GM21360 (cell line): ENCODE measurements around the gene YLPM1.
"Not testable (repeated sequence)": the region's sequence is repeated elsewhere in the genome, so short reads cannot be mapped to it uniquely, and the experiment has no call there.

ENCODE experiments used
- ATAC-seq: cut with Tn5 transposase; IDR thresholded peaks from one replicate; pipeline ENCODE4 v1.9.1; 2021; ENCODE audit warnings: mild to moderate bottlenecking, moderate library complexity; ENCODE audit not compliant: unreplicated experiment

Gene YLPM1, protein sequence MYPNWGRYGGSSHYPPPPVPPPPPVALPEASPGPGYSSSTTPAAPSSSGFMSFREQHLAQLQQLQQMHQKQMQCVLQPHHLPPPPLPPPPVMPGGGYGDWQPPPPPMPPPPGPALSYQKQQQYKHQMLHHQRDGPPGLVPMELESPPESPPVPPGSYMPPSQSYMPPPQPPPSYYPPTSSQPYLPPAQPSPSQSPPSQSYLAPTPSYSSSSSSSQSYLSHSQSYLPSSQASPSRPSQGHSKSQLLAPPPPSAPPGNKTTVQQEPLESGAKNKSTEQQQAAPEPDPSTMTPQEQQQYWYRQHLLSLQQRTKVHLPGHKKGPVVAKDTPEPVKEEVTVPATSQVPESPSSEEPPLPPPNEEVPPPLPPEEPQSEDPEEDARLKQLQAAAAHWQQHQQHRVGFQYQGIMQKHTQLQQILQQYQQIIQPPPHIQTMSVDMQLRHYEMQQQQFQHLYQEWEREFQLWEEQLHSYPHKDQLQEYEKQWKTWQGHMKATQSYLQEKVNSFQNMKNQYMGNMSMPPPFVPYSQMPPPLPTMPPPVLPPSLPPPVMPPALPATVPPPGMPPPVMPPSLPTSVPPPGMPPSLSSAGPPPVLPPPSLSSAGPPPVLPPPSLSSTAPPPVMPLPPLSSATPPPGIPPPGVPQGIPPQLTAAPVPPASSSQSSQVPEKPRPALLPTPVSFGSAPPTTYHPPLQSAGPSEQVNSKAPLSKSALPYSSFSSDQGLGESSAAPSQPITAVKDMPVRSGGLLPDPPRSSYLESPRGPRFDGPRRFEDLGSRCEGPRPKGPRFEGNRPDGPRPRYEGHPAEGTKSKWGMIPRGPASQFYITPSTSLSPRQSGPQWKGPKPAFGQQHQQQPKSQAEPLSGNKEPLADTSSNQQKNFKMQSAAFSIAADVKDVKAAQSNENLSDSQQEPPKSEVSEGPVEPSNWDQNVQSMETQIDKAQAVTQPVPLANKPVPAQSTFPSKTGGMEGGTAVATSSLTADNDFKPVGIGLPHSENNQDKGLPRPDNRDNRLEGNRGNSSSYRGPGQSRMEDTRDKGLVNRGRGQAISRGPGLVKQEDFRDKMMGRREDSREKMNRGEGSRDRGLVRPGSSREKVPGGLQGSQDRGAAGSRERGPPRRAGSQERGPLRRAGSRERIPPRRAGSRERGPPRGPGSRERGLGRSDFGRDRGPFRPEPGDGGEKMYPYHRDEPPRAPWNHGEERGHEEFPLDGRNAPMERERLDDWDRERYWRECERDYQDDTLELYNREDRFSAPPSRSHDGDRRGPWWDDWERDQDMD (N-terminal part only)

DNA sequence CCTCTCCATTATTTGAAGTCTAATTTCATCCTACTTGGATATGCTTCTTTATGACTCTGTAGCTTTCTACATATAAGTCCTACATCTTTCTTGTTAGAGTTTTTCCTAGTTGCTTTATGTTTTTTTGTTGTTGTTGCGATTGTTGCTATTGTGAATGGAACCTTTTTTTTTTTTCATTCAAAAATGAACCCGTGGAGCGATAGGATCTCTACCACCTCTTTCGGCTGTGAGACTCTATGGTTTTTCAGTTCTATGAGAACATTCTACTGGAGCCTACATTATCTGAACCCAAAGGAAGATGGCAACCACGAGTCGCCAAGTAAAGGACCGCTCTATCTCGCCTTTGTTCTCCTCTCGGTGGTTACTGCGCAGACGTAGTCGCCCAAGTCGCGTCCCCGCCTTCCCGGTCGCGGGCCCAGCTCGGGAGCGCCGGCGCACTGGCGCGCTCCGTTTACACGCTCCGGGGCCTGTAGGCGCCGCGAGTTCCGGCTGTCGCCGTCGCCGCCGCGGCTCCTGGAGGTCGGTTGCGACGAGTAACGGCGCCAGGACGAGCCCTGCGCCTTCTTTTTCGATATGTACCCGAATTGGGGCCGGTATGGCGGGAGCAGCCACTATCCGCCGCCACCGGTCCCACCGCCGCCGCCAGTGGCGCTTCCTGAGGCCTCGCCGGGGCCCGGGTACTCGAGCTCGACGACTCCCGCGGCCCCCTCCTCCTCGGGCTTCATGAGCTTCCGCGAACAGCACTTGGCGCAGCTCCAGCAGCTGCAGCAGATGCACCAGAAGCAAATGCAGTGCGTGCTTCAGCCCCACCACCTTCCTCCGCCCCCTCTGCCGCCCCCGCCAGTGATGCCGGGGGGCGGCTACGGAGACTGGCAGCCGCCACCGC, at the start of gene YLPM1:
YLPM1 (plus strand) TSS at position 400 of the 886 bp plus-strand sequence; CDS start at position 574, 174 bp downstream.
- ATAC-seq: peak; percentile 87

DNA sequence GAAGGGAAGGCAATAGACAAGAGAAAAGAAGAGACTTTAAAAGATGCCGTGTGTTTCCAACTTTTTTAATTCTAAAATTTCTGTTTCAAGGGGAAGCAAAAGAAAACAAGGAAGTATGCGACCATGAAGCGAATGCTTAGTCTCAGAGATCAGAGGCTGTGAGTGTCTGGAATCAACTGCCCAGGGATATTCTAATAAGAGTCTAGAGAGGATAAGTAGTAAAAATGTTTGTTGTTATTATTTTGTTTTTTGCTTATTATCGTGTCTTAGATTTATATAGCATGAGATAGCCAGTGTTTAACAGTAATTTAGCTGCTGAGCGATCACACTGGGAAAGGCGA, 49.8 kb upstream of the YLPM1 start:
- no peak for ATAC-seq

DNA sequence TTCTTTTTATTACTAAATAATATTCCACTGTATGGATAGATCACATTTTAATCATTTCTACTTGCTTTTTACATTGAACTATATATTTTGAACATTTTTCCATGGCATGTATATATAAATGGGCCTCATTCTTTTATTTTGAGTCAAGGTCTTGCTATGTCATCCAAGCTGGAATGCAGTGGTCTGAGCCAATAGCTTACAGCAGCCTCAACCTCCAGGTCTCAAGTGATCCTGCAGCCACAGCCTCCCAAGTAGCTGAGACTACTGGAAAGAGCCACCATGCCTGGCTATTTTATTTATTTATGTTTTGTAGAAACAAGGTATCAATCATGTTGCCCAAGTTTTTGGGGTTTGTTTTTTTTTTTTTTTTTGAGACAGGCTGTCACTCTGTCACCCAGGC, 42.6 kb upstream of the YLPM1 start:
- ATAC-seq: no peak

DNA sequence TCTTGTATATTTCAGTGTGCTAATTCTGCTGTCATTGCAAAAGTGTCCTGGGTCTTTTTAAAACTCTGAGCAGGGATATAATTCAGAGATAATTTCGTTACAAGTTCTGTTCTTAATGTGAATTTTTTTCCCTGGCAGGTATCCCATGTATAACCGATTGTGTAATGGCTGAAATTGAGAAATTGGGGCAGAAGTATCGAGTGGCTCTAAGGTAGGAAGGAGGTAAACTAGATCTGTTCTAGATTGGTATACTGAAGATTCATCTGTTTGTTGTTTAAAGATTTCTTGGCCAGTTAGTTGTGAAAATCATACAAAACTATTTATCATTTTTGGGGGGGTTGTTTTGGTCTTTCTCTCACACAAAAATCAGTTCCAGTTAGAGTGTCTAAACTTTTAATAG, 40.0 kb upstream of the YLPM1 start:
- no peak for ATAC-seq

DNA sequence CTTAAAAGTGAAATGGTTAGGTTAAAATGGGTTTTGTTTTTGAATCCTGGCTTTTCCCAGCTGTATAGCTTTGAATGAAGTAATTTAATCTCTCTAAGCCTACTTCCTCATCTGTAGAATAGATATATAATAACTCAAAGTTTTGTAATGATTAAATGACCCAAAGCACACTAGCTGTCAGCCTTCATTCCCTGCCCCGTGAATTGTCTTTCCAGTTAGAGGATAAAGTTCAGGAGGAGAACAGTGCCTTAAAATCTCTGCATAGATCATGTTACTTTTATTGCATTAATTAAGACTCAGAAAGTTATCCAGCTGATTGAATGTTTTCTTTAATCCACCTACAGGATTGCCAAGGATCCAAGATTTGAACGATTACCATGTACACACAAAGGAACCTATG, 30.7 kb upstream of the YLPM1 start:
- no peak for ATAC-seq

DNA sequence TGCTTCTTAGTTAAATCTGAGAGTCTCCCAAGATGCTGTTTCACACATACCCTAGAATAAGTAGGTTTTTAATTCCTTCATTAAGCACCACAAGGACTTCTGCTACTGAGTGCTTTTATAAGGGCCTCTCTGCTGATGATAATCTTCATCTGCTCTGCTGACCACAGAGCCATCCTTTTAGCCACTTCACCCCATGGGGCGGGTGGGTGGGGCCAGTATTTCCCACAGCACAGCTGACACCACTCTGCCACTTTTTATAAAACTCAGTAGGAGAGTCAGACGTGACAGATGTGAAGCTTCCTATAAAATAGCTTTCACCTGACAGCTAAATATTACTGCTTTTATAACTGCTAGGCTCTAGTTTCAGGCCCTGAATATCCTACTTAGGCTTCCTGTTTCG, 29.9 kb upstream of the YLPM1 start:
- no peak for ATAC-seq

DNA sequence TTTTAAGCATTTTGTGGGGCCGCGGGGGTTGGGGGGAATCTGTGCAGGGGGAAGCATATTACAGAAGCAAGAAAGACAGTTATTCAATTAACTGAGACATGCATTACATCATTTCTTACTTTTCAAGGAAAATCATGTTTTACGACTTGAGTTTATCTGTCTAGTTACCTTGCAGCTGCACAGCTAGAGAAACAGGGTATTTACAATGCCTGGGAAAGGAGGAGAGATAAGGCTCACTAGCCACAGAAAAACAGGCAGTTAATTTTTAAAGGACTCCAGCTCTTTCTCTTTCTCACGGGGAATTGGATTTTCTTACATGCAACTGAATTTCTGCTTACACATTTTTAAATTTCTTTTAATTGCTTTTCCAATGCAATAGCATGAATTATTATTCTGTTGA, 28.0 kb upstream of the YLPM1 start:
- no peak for ATAC-seq

DNA sequence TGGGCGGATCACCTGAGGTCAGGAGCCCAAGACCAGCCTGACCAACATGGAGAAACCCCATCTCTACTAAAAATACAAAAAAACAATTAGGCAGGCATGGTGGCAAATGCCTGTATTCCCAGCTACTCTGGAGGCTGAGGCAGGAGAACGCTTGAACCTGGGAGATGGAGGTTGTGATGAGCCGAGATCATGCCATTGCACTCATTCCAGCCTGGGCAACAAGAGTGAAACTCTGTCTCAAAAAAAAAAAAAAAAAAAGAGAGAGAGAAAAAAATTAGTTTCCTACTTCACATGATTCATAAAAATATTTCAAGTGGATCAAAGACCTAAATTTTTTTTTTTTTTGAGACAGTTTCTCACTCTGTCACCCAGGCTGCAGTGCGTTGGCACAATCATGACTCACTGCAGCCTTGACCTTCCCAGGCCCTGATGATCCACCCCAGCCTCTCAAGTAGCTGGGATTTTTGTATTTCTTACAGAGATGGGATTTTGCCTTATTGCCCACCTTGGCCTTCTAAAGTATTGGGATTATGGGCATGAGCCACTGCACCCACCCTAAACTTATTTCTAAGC, 25.3 kb upstream of the YLPM1 start:
- no peak for ATAC-seq

DNA sequence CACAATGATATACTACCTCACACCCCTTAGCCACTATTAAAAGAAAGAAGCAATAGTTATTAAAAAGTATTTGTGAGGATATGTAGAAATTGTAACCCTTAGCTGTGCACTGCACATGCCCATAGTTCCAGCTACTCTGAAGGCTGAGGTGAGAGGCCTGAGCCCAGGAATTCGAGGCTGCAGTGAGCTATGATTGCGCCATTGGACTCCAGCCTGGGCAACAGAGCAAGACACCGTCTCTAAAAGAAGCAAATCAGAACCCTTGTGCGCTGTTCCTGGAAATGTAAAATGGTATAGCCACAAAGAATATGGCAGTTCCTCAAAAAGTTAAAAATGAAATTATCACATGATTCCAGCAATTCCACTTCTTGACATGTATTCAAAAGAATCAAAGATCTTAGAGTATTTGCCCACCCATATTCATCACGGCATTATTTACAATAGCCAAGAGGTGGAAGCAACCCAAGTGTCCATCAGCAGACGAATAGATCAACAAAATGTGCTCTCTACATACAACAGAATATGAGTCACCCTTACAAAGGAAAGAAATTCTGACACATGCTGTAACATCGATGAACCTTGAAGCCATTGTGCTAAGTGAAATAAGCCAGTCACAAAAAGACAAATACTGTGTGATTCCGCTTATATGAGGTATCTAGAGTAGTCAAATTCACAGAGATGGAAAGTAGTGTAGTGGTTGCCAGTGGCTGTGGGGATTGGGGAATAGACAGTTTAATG, 23.7 kb upstream of the YLPM1 start:
- ATAC-seq: no peak

DNA sequence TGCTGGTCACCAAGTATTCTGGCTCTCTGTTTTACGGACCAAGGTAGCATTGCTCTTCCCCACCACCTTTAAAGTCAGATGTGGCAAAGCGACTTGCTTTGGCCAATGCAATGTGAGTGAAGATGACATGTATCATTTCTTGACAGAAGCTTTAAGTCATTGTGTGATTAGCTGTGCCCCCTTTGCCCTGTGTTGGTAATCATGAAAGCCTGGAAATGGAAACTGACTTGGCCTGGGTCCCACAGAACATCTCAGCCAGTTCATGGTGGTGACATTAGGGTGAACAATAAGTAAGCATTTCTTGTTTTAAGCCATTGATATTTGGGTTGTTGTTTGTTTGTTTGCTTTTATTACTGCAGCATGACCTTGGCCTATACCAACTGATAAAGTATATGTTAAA, 15.9 kb upstream of the YLPM1 start:
- ATAC-seq: no peak

DNA sequence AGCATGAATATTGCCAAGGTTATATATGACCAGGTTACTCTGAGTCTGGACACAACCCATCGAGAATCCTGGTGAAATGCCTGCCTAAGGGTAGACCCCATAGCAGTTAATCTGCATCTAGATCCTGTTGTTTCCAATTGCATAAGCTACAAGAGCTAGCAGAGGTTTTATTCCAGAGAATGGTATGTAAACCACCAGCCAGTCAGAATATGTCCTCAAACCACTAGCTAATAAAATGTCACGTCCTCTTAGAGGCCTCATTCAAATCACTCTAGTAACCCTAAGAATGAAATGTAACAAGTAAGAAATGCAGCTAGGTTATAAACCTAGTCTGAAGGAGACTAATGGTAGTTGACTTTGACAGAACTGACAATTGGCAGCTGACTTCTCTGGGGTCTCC, 9.0 kb upstream of the YLPM1 start:
- no peak for ATAC-seq

DNA sequence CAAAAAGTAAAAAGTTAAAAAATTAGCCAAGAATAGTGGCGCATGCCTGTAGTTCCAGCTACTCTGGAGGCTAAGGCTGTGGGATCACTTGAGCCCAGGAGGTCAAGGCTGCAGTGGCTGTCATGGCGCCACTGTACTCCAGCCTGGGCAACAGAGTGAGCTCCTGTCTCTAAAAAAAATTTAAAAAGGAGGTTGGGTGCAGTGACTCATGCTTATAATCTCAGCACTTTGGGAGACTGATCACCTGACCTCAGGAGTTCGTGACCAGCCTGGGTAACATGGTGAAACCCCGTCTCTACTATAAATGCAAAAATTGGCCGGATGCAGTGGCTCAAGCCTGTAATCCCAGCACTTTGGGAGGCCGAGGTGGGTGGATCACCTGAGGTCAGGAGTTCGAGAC, 8.2 kb upstream of the YLPM1 start:
- no peak for ATAC-seq

DNA sequence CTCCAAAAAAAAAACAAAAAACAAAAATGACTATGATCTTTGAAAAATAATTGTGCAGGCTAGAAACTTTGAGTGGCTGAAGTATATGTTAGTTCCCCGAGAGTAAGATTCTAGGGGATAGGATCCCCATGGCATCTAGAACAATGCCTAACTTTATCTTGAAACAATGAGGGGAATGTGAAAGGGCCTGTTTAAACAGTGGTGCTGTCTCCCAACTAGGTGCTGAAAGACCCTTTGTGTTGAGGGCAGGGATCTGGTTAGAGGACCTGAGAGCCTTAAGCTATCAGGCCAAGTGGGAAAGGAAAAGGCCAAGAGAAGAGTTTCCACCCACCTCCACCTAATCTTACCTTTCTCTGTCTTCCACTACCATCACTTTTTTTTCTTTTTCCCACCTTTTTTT, 6.8 kb upstream of the YLPM1 start:
- no peak for ATAC-seq

DNA sequence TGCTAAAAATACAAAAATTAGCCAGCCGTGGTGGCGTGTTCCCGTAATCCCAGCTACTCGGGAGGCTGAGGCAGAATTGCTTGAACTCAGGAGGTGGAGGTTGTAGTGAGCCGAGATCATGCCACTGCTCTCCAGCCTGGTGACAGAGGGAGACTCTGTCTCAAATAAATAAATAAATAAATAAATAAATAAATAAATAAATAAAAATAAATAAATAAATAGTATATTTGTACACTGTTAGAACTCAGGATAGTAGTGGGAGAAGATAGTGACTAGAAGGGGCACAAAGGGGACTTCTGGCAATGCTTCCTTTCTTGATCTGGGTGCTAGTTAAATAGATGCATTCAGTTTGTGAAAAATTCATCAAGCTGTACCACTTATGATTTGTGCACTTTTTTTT, 4.6 kb upstream of the YLPM1 start:
- not testable (repeated sequence) for ATAC-seq

DNA sequence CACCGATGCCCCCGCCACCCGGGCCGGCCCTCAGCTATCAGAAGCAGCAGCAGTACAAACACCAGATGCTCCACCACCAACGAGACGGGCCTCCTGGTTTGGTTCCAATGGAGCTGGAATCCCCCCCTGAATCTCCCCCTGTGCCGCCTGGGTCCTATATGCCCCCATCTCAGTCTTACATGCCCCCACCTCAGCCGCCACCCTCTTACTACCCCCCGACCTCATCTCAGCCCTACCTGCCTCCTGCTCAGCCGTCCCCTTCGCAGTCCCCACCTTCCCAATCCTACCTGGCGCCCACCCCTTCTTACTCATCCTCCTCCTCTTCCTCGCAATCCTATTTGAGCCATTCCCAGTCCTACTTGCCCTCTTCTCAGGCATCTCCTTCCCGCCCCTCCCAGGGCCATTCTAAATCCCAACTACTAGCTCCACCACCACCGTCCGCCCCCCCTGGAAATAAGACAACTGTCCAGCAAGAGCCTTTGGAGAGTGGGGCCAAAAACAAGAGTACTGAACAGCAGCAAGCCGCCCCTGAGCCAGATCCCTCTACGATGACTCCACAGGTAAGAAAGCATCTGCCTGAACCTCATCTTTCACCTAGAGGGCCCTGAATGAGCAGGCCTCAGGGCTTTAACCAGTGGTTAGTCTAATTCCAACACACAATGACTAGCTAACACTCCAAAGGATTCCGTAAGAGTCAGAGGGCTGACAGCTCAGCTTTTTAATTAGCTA, 851 bp downstream of the YLPM1 start:
- no peak for ATAC-seq

DNA sequence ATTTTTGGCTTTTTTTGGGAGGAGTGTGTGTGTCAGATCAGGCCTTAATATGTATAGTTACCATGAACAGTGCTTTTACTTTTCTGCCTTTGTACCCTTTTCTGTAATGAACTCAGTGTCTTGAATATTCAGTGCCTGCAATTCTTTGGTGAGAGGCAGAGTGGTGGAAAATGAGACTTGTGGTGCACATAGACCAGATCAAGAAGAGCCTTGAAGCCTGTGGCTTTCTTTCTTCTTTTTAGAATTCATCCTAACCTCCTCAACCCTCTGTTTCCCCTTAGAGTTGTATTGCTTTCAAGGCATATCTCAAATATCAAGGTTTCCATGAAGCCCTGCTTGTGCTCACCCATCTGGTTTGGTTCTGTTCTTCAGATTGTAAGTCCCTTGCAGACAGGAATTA, 2.6 kb downstream of the YLPM1 start:
- no peak for ATAC-seq

DNA sequence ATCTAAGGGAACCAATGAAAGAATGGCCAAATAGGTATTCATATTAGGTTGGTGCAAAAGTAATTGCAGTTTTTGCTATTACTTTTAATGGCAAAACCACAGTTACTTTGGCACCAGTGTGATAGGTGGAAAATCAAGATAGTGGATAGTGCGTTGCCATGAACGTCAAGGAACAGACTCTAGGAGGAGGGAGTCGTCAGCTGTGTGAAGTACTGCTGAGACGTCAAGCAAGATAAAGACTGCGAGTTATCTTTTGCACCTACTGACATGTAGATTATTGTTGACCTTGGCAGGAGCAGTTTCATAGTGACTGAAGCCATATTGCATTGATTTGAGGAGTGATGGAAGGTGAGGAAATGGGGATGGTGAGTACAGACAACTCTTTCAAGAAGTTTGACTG, 8.3 kb downstream of the YLPM1 start:
- no peak for ATAC-seq

DNA sequence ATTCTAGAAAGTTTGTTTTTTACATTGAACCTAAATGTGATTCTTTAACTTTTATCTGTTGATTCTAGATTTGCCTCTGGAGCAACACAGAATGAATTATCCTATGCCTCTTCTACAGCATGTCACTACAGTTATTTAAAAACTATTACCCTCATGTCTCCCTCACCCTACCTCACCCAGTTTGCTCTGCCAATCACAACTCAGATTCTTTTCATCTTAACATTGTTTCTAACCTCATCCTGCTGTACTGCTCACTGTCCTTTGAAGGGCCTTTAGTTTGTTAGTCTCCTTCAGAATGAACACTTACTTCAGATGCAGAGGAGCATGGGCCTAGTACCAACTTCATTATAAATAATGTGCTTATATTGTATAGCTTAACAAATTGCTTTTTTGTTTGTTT, 21.5 kb downstream of the YLPM1 start:
- no peak for ATAC-seq
